Activated gamma-delta T cell treated with anti-CD3 and anti-CD28 coated beads, Interleukin-2, amount 50 U/mL, for 16 hours (primary cell): ENCODE data around the gene RFX3.

Source experiments
- DNase-seq: peaks from one replicate; pipeline ENCODE4 v3.0.0-alpha.2; 2020; ENCODE audit warnings: low read depth

RFX3 gene

DNA sequence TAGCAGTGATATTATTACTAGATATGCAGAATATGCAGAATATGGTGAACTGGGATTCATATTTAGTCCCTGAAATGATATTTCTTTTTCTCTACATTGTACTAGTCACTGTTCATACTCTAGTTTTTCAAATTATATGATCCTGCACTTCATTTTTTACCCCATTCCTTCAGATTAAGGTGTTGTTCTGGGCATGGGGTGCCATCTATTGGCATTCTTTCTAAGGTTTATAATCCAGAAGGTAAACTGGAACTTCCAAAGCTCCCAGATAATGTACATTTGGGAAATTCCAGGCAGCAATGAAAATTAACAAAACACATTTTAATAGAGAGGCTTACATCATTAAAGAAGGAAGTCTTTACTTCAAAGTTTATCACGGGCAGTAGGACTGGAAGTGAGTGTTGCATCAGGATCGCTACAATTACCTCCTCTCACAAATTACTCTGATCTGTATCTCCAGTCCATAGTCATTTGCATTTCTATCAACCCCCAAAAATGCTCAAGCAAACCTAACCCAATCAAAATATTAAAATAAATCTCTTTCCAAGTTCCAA is 12.5 kb downstream of the RFX3 start:
- no peak for DNase-seq

GRCh38 chr9:3511551-3511950 is 14.2 kb downstream of the RFX3 start:
- DNase-seq = no peak

- no peak for DNase-seq
Measured at GRCh38 chr9:3510796-3511195, 15.0 kb downstream of the RFX3 start.

GRCh38 chr9:3509926-3510325 is 15.9 kb downstream of the RFX3 start:
- no peak for DNase-seq

DNA sequence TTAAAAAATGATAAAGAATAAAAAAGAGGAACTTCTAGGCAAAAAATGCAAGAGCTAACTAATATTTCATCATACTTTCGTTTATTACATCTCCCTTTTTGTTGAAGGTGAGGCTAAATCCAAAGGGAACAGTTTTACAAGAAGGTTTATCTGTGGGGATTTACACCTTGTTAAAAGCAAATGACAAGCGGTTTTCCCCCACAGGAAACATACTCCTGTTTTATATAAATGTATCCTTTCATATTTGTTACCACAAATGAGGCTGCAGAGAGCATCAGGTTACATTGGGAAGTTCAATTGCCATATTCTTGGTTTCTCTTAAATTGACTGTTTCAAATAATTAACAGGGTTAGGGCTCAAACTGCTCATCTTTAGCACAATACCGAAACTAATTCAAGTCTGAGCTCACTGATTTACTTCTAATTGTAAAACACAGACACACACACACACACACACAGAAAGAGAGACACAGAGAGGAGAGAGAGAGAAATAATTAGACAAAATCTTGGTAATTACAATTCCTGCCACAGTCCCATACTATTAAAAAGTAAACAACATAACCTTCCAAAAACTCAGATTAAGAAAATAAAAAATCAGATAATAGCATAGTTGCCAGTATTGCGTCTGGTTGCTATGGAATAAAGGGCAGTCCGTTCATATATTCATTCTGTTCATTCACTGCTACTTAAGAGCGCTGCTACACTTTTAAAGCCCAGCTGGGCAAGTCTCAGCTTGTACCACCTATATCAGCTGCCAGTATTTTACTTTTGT is 17.1 kb downstream of the RFX3 start:
- DNase-seq = no peak

- no peak for DNase-seq
Measured at GRCh38 chr9:3508078-3508431, 17.7 kb downstream of the RFX3 start.

- no peak for DNase-seq
Measured at GRCh38 chr9:3507395-3508077, 18.3 kb downstream of the RFX3 start.

DNA sequence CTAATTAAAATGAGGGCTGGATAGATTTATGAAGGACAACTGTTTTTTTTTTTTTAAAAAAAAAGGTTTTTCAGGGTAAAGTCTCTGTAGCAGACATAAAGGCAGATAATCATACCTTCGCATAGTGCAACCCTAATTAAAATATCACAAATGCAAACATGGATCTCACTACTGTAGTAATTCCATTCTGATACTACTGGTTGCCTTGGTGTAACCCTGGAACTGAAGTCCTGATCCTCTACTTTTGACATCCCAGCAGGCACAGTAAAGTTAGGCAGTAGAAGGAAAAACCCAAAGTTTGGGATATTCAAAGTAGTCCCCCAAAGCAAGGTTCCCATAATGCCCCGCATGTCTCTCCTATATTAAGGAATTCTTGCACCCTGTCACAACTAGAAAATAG is 19.6 kb downstream of the RFX3 start:
- no peak for DNase-seq

- DNase-seq = no peak
Measured at GRCh38 chr9:3502560-3503398, 23.0 kb downstream of the RFX3 start.

DNA sequence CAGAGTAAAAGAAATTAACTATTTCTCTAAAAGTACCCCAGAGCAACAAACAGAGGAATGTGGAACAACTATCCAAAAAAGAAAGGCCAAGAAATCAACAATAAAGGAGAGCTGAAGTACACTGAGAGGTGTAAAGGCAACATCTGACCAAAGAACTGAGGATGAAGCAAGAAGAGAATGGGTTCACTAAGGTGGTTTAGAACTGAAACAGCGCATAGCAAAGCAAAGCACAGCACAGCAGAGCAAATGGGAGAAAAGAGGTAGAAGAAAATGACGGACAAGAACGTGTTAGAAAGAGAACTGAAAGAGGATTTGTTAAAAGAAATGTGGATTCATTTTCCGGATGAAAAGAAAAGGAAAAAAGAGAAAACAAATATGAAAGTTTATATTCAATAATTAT is 25.8 kb downstream of the RFX3 start:
- DNase-seq = no peak

DNA sequence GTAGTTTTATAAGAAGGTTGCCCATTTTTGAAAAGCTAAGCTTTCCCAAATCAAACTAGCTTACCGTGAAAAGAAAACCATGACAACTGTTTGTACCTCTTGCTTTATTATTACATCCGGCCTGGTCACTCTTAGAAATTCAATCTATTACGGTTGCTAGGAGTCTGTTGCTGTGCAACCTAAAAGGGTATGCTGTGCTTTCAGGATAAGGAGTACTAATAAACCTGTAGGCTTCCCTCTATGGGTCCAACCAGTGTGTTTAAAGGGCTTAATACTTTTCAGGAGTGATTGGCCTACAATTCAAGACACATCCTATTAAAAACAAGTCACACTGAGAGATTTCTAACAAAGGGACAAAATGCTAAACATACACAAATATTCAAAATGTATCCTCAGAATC is 27.1 kb downstream of the RFX3 start:
- no peak for DNase-seq

- no peak for DNase-seq
Measured at GRCh38 chr9:3497857-3498256, 27.9 kb downstream of the RFX3 start.

DNA sequence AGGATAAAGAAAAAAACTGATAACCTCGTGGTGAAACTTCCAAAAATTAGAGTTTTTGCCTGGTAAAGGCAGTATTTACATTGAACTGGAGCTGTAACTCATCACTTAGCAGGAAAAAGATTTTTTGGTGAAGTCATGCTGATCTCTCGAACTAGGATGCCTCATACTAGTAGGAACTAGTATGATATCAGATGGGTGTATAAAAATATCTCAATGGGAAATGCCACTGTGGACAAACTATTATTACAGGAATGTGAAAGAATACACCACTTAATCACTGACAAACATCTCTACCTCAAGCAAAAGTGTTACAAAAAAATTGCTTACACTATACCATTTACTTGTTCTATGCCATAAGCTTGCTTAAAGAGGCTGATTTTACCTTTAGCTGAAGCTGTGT is 28.4 kb downstream of the RFX3 start:
- no peak for DNase-seq

DNA sequence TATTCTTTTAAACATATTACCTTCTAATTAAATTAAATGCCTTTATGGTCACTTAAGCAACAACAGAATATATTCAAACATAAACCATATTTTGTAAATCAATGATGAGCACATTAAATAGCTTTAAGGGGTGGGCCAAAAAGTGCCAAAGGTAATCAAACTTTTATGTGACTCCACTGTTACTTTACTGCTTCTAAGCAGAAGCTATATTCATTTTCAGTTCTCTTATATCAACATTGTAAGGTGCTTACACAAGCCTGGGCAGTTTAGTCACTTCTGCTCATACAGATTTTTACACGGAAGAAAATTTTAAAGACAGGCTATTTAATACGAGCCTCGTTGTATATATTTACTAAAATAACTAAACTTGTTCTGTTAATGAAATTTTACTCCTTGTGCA is 29.9 kb downstream of the RFX3 start:
- DNase-seq = no peak

DNA sequence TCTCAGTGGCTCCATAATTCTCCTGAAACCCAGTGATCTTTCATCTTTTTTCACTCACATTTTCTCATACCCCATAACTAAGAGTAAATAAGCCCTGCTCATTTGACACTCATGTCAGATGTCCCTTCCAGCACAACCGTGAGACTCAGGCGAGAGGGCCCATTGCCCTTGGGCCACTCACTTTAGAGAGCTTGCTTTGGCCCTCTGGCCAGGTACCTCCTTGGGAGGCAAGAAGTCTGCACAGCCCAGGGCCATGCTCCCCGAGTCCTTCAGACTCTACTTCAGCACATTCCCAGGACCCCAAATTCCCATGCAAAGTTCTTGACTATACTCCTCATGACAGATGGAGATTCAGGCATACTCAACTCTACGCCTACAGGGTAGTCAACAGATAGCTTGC is 33.6 kb downstream of the RFX3 start:
- no peak for DNase-seq

DNA sequence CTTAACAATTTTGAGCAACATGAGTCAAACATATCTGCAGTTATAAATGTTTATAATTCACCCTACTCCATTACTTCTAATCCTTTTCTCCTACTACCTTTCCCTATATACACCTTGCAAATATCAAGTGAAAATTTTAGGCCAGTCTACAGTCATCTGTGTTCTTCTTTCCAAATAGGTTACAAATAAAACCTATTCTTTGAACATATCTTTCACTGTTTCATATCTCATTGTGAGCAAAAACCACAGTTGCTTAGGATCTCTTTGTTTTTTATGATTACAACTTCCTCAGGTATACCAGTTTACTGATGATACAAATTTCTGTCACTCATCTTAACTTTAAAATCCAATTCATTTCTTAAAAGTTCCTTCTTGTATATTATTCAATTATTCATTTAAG is 34.4 kb downstream of the RFX3 start:
- DNase-seq = no peak

DNA sequence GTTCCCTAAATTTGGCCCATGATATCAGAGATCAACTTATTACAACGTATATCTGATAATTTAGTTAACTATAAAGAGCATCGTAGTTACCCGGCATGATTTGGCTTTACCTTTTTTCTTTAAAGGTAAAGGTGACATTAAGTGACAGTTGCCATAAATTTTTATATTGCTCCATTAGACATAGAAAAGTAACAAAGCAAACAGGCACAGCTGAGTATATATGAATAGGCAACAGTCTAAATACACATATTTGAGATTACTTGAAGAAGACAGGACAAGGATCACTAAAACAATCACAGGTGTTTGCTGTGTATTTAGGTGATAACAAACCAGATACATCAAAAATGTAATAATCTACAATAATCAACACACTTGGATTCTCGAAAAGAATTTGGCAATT is 34.8 kb downstream of the RFX3 start:
- no peak for DNase-seq

- no peak for DNase-seq
Measured at GRCh38 chr9:3482578-3482977, 43.2 kb downstream of the RFX3 start.

GRCh38 chr9:3480353-3480655 is 45.5 kb downstream of the RFX3 start:
- no peak for DNase-seq

DNA sequence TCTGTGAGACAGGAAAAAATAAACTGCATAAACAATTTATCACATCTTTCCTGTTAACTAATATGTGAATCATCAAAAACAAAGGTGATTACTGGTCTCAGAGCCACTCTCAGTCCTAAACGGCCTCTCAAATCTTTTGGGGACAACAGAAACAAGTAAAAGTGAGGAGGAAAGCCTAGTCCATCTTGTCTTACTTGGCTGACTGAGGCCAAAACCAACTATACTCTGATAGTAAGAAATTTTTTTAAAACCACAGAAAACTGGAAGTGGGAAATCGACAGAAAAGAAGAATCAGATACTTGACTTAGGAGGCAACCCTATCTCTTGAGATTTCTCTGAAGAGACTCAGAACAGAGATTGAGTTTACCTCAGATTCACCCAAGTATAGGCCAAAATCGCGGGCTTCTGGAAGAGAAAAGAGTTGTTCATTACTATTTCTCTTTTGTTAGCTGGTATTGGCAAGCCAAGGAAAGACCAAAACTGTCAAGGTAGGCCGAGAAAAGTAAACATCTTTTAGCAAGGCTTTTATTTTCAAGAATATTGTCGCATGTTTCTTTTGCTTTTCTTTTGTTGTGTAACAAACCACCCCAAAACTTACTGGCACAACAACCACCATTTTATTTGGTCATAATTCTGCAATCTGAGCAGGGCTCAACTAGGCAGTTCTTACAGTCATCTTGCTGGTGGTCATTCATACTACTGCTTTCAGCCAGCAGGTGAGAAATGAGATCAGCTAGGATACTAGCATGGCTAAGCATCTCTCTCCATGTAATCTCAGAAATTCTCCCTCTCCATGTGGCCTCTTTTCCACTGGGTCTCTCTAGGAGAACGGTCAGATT is 46.1 kb downstream of the RFX3 start:
- DNase-seq = no peak

- DNase-seq = no peak
Measured at GRCh38 chr9:3478549-3478953, 47.2 kb downstream of the RFX3 start.

GRCh38 chr9:3477236-3477834 is 48.5 kb downstream of the RFX3 start:
- no peak for DNase-seq
